Erythroblast (primary cell): ENCODE measurements around the gene CXXC4.

Experiments
- GATA1 ChIP-seq: IDR thresholded peaks from 2 replicates; pipeline ENCODE4 v1.6.1; 2011; ENCODE audit warnings: low read depth, mild to moderate bottlenecking, control low read depth, low read length, moderate library complexity
- POLR2A ChIP-seq: IDR thresholded peaks from 2 replicates; pipeline ENCODE4 v1.6.1; 2011; ENCODE audit warnings: mild to moderate bottlenecking, low read length

DNA sequence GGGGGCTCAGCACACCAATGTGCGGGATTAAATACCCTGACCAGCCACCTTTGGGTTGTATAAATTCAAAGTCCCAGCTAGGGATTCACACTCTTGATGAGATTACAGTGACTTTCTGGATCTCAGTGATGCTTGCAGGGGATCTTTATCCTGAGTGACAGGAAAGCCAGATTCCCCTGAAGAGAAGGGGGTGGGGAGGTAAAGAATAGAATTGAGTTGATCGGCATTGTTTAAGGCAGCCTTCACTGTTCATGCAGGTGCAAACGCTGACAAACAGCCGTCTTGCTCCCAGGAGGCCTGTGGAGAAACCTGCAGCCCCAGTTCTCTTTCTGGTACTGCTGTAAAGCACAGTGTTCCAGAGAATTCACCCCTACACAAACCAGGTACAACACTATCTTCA is 19.0 kb downstream of the CXXC4 start:
- no peak for TF ChIP-seq POLR2A
- TF ChIP-seq GATA1 = no peak
